ENCODE data around the gene OXSR1. TPM values are rescaled to one million over a fixed set of nuclear protein-coding genes. Genes with fewer than 3 reads are reported as not detected.

Gene OXSR1
- total RNA-seq, 1 donor from 2014 or later: 22.9 TPM

DNA sequence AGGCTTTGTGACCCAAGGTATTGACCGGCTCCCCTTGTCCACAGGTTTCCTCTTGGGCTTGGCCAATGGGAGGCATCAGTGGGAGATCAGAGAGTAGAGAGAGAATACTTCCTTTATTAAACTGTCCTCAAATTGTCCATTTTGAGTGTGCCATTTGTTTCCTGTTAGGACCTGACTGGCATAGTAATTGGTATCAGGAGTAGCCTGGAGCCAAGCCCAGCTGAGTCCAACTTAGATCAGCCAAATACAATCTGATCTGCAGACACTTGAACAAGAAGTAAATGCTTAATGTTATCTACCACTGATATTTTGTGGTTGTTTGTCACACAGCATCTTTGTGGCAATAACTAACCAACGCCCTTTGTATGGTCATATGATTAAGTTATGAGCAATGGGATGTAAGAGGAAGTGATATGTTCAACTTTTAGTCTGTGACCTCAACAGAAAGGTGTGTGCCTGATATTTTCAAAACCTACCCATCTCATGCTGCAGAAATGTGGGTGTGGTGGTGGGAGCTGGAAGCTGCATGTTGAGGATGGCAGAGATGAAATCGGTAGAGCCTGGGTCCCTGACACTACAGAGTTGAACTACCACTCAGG lies 13.6 kb upstream of the OXSR1 start:
- H3K4me3 ChIP-seq: no peak overlapping the region
- H3K36me3 ChIP-seq: no peaks in the 10 kb centered on the region
- peaks cover 5% of the 10 kb centered on the region for H3K9me3 ChIP-seq (replicated peaks)
- intact Hi-C loops (cut with micrococcal nuclease): no loop called here
- no peak for TF ChIP-seq CTCF (IDR thresholded peaks at IDR 0.05; ENCODE audit: borderline replicate concordance)
- H3K27me3 ChIP-seq (ENCODE audit: low read depth): no peaks in the 10 kb centered on the region
- H3K27ac ChIP-seq (replicated peaks): no peak overlapping the region
- DNase-seq: no peak
- no peaks in the 10 kb centered on the region for H3K4me1 ChIP-seq

DNA sequence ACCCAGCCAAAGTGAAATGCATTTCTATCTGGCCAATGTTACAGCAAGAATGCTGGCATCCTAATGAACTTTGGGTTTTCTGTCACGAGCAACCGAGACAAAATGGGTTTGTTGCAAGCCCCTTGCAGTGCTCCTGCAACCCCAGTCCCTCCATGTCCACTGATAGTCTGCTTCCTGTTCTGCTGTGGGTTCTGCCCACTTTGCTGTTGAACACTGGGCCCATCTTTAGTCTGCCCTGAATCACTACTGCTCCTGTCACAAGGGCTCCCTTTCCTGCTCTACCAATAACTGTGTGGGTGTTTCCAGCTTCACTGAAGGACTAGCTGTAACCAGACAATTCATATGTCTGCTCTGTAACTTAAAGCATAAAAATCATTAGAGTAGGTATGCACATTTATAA lies 12.7 kb upstream of the OXSR1 start:
- TF ChIP-seq CTCF (IDR thresholded peaks at IDR 0.05; ENCODE audit: borderline replicate concordance): no peak
- no peak for DNase-seq
- H3K27me3 ChIP-seq (ENCODE audit: low read depth): no peaks in the 10 kb centered on the region
- no peaks in the 10 kb centered on the region for H3K4me1 ChIP-seq
- no peaks in the 10 kb centered on the region for H3K36me3 ChIP-seq
- H3K4me3 ChIP-seq: no peak overlapping the region
- intact Hi-C loops (cut with micrococcal nuclease): no loop called here
- H3K9me3 ChIP-seq (replicated peaks): no peaks in the 10 kb centered on the region
- no peak overlapping the region for H3K27ac ChIP-seq (replicated peaks)

- DNase-seq: no peak
- no peaks in the 10 kb centered on the region for H3K4me1 ChIP-seq
- intact Hi-C loops (cut with micrococcal nuclease): no loop called here
- H3K27me3 ChIP-seq (ENCODE audit: low read depth): no peaks in the 10 kb centered on the region
- no peak overlapping the region for H3K27ac ChIP-seq (replicated peaks)
- H3K36me3 ChIP-seq: no peaks in the 10 kb centered on the region
- no peaks in the 10 kb centered on the region for H3K9me3 ChIP-seq (replicated peaks)
- no peak overlapping the region for H3K4me3 ChIP-seq
- no peak for TF ChIP-seq CTCF (IDR thresholded peaks at IDR 0.05; ENCODE audit: borderline replicate concordance)
Observed at GRCh38 chr3:38153221-38153620, 12.1 kb upstream of the OXSR1 start.

DNA sequence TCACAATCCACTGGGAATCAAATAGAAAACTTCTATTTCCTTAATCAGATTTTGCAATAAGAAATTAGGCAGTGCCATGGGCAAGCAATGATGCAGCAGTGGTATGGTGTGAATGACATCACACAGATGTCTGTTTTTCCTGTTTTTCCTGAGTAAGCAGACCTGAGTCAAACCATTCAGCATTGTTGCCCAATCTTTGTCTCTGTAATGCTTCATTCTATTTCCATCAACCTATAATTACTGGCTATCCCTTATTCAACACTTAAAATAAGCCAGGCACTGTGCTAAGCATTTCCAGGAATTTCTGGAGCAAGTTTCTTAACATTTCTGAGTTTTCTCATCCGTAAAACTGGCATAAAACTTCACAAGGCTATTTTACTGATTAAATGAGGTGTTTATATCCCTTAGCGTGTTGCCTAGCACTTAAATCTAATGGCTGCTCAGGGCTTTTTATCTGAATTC lies 11.3 kb upstream of the OXSR1 start:
- TF ChIP-seq CTCF (IDR thresholded peaks at IDR 0.05; ENCODE audit: borderline replicate concordance): no peak
- Histone ChIP-seq H3K27me3 (ENCODE audit: low read depth) (no peaks in the 10 kb centered on the region), H3K4me1 (no peaks in the 10 kb centered on the region), H3K4me3 (no peak overlapping the region), H3K27ac (replicated peaks) (no peak overlapping the region), H3K9me3 (replicated peaks) (no peaks in the 10 kb centered on the region), H3K36me3 (no peaks in the 10 kb centered on the region)
- intact Hi-C loops (cut with micrococcal nuclease): no loop called here
- no peak for DNase-seq

GRCh38 chr3:38154625-38155255 lies 10.6 kb upstream of the OXSR1 start:
- Histone ChIP-seq H3K36me3 (no peaks in the 10 kb centered on the region), H3K4me1 (no peaks in the 10 kb centered on the region), H3K4me3 (no peak overlapping the region), H3K9me3 (replicated peaks) (no peaks in the 10 kb centered on the region), H3K27ac (replicated peaks) (no peak overlapping the region), H3K27me3 (ENCODE audit: low read depth) (no peaks in the 10 kb centered on the region)
- TF ChIP-seq CTCF (IDR thresholded peaks at IDR 0.05; ENCODE audit: borderline replicate concordance): no peak
- intact Hi-C loops (cut with micrococcal nuclease): no loop called here
- no peak for DNase-seq
